GM12865 (cell line): Measurements from ENCODE around the gene SPTBN5.

ENCODE experiments used
- DNase-seq: peaks from one replicate; pipeline ENCODE4 v3.0.0; 2010; ENCODE audit warnings: low read depth
- H3K4me3 ChIP-seq: 2 replicates; pipeline ENCODE4 v1.5.1; 2011; ENCODE audit warnings: mild to moderate bottlenecking, low read depth, low read length, control low read depth
- CTCF ChIP-seq: IDR thresholded peaks from 2 replicates; pipeline ENCODE4 v1.5.1; 2011; ENCODE audit warnings: low read length, control low read depth, low read depth, inconsistent platforms; ENCODE audit not compliant: insufficient read depth; ENCODE audit errors: missing control alignments

Gene SPTBN5

GRCh38 chr15:41921167-41921566 is 27.3 kb upstream of the SPTBN5 start:
- TF ChIP-seq CTCF = no peak
- no peak overlapping the region for H3K4me3 ChIP-seq
- DNase-seq = no peak

- no peak for DNase-seq
- H3K4me3 ChIP-seq = no peak overlapping the region
- no peak for TF ChIP-seq CTCF
Measured at GRCh38 chr15:41919954-41920538, 26.2 kb upstream of the SPTBN5 start.

- no peak for DNase-seq
- TF ChIP-seq CTCF = no peak
- no peak overlapping the region for H3K4me3 ChIP-seq
Measured at GRCh38 chr15:41919201-41919820, 25.5 kb upstream of the SPTBN5 start.

- H3K4me3 ChIP-seq = no peak overlapping the region
- no peak for TF ChIP-seq CTCF
- DNase-seq = no peak
Measured at GRCh38 chr15:41918506-41919126, 24.8 kb upstream of the SPTBN5 start.

GRCh38 chr15:41917767-41918430 is 24.0 kb upstream of the SPTBN5 start:
- TF ChIP-seq CTCF = no peak
- no peak for DNase-seq
- no peak overlapping the region for H3K4me3 ChIP-seq

GRCh38 chr15:41915255-41915994 is 21.6 kb upstream of the SPTBN5 start:
- H3K4me3 ChIP-seq = no peak overlapping the region
- no peak for DNase-seq
- TF ChIP-seq CTCF = no peak
